Stimulated activated CD8-positive, alpha-beta memory T cell treated with anti-CD3 and anti-CD28 coated beads, Interleukin-15, amount 100 ng/mL, for 1 hour (primary cell): Measurements from ENCODE around the gene PLA2G4A.

Source experiments
- DNase-seq: peaks from one replicate; pipeline ENCODE4 v3.0.0-alpha.2; 2020; ENCODE audit warnings: low read depth

Gene PLA2G4A

DNA sequence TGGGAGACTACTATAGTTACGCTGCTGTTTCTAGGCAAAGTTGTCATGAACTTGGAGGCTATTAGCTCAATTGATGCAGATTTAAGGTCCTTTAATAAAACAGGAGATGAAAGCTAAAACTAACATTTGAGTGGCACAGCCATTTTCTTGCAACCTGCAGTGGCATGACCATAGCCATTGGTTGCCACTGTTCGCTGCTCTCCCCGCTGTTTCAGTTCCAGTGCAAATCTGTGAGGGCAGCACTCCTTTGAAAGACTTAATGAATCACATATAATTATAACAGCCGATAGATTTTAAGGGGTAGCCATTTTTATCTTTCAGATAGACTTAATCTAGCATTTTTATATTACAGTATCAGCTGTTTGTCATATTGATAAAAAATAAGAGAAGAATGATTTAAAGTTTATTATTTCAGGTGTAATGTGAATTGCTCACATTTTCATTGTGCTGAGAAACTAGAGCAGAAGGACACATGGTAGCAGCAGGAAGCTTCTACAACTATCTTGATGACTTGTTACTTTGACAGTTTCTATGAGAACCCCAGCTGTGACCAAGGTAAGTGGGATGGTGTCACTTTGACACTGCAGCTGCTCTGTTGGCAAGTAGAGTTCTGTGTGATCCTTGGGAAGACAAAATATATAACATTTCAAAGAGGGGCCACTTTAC is 203.7 kb downstream of the PLA2G4A start:
- DNase-seq = no peak

DNA sequence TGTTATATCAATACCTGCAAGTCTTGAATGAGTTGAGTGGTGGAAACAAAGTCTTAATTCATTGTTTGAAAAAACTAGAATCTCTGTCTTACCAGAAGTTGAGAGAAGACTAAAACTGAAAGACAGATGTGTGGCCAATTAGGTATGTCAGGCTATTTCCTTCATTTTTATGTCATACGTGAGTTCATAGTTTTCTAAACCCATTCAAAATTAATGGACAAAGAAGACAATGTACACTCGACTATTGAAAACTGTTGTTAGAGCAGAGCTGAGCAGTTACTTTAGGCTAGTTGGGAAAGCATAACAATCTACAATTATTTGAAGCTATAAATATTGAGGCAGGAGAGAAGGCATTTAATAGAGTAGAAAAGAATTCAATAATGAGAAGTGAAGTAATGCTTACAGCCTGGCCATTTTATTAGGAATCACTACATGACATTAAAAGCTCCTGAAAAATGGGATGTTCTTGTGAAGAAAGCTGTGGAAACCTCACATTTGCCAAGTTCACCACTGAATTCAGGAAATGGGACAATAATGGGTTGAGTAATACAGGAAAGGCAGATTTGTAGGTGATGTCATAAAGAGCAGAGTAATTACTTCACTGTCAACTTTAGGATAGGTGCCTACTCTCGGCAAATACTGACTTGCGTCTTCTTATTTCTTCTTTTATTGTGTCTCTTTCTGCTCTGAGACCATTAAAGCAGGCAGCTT is 204.4 kb downstream of the PLA2G4A start:
- DNase-seq = no peak

DNA sequence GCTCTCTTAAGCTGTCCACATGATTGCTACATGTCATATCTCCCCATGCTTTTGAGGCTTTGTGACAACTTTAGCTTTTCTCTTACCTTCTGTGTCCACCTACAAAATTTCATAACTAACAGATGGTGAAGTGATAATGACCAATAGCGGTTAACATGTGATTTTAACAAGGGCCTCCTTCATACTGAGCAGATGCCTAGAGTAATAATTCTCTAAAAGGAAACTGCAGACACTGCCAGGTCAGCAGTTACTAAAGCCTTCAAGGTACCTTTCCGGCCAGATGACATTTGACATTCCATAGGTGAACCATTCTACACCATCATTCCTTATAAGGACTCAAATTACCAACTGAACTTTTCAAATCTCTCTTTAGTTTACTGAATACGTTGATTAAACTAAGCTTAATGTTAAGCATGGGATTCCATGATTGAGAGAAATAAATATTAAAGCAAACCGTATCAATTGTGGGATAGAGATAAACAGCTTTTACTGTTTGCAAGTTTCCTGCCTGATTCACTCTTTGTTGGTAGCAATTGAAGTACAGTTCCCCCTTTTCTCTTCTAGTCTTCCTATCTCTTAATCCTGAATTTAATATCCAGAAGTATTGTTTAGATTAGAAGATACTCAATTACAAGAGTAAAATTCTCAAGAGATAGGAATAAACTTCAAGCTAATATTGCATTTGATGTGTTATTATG is 205.1 kb downstream of the PLA2G4A start:
- no peak for DNase-seq

- no peak for DNase-seq
These were observed 205.8 kb downstream of the PLA2G4A start for GRCh38 chr1:187034501-187034900.

- no peak for DNase-seq
These were observed 209.3 kb downstream of the PLA2G4A start for GRCh38 chr1:187037973-187038553.
